Measurements from ENCODE around the gene HSD17B11. TPM values are rescaled to one million over a fixed set of nuclear protein-coding genes. Genes with fewer than 3 reads are reported as not detected.
"Not testable (repeated sequence)": the region's sequence is repeated elsewhere in the genome, so short reads cannot be mapped to it uniquely, and the experiment has no call there.

The HSD17B11 gene
- total RNA-seq, 1 donor from 2014 or later = 13.6 TPM

- ATAC-seq (no peak), DNase-seq (ENCODE audit: missing footprints) (no peak)
- intact Hi-C loops (cut with DNase I) = no loop called here
Measured at GRCh38 chr4:87409420-87409939, 18.5 kb upstream of the HSD17B11 start.

GRCh38 chr4:87406902-87407301, 15.9 kb upstream of the HSD17B11 start:
- DNase-seq (ENCODE audit: missing footprints); intact Hi-C loops (cut with DNase I); ATAC-seq: not testable (repeated sequence)

GRCh38 chr4:87406462-87406861, 15.5 kb upstream of the HSD17B11 start:
- intact Hi-C loops (cut with DNase I) = no loop called here
- DNase-seq (ENCODE audit: missing footprints) (no peak), ATAC-seq (no peak)

GRCh38 chr4:87405211-87405820, 14.3 kb upstream of the HSD17B11 start:
- ATAC-seq = no peak
- intact Hi-C loops (cut with DNase I) = no loop called here
- no peak for DNase-seq (ENCODE audit: missing footprints)

GRCh38 chr4:87403732-87404131, 12.7 kb upstream of the HSD17B11 start:
- DNase-seq (ENCODE audit: missing footprints); ATAC-seq; intact Hi-C loops (cut with DNase I): not testable (repeated sequence)

GRCh38 chr4:87399954-87400353, 9.0 kb upstream of the HSD17B11 start:
- intact Hi-C loops (cut with DNase I) = no loop called here
- no peak for ATAC-seq
- DNase-seq (ENCODE audit: missing footprints) = no peak

DNA sequence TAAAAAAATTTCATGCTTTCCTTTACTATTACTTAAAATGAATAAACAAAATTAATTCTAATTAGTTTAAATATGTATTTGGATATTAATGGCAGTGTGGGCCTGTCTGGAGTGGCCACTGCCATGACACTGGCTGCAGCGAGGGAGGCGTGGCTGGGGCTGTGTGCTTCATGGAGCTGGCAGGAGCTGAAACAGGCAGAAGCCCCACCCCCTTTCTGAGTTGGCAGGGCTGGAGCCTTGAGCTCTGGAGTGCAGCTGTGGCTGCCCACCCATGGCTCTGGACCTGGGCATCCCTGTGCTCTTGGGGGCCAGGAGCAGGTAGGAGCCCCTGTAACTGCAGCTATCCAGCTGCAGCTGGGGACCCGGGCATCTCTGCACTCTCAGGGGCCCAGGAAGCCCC, 8.2 kb upstream of the HSD17B11 start:
- intact Hi-C loops (cut with DNase I) = no loop called here
- ATAC-seq = no peak
- DNase-seq (ENCODE audit: missing footprints) = no peak

DNA sequence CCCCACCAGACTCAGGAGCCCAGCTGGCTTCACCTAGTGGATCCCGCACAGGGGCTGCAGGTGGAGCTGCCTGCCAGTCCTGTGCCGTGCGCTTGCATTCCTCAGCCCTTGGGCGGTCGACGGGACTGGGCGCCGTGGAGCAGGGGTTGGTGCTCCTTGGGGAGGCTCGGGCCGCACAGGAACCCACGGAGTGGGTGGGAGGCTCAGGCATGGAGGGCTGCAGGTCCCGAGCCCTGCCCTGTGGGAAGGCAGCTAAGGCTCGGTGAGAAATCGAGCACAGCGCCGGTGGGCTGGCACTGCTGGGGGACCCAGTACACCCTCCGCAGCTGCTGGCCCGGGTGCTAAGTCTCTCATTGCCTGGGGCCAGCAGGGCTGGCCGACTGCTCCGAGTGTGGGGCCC, 4.9 kb upstream of the HSD17B11 start:
- ATAC-seq; intact Hi-C loops (cut with DNase I); DNase-seq (ENCODE audit: missing footprints): not testable (repeated sequence)

- DNase-seq (ENCODE audit: missing footprints); intact Hi-C loops (cut with DNase I); ATAC-seq: not testable (repeated sequence)
Measured at GRCh38 chr4:87395073-87395472, 4.1 kb upstream of the HSD17B11 start.

DNA sequence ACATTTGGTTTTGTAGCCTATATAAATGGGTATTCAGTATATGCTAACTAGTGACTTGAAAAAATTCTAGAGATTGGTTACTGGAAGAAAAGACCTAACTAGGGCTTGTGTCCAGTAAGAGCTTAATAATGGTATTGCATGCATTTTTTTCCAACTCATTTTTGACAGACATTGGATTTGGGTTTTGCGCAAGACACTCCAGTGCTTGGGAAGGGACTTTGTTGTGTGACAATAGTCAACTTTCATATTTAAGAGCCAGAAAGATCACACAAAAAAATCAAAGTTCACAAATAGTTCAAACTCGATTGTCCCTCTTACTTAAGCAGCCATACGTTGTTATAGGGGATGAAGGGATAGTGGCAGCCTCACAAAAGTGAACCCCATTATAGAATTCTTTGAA, 1.2 kb upstream of the HSD17B11 start:
- intact Hi-C loops (cut with DNase I) = no loop called here
- DNase-seq (ENCODE audit: missing footprints) (no peak), ATAC-seq (no peak)

GRCh38 chr4:87391576-87392054, 627 bp upstream of the HSD17B11 start:
- DNase-seq (ENCODE audit: missing footprints) (no peak), ATAC-seq (peak; percentile 17)
- intact Hi-C loops (cut with DNase I) = loop anchor here (1.0 kb wide), 1 partner anchor 31 kb away; the partner anchor contains the start of gene NUDT9

GRCh38 chr4:87390551-87390890, 467 bp downstream of the HSD17B11 start:
- DNase-seq (ENCODE audit: missing footprints) (no peak), ATAC-seq (no peak)
- intact Hi-C loops (cut with DNase I) = no loop called here

DNA sequence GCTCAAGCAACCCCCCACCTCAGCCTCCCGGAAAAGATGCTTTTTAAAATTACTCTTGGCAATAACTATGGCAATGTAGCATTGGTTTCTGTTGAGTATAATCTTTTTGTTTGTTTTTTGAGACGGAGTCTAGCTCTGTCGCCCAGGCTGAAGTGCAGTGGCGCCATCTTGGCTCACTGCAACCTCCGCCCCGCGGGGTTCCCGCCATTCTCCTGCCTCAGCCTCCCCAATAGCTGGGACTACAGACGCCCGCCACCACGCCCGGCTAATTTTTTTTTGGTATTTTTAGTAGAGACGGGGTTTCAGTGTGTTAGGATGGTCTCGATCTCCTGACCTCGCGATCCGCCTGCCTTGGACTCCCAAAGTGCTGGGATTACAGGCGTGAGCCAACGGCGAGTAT, 933 bp downstream of the HSD17B11 start:
- ATAC-seq; DNase-seq (ENCODE audit: missing footprints); intact Hi-C loops (cut with DNase I): not testable (repeated sequence)

DNA sequence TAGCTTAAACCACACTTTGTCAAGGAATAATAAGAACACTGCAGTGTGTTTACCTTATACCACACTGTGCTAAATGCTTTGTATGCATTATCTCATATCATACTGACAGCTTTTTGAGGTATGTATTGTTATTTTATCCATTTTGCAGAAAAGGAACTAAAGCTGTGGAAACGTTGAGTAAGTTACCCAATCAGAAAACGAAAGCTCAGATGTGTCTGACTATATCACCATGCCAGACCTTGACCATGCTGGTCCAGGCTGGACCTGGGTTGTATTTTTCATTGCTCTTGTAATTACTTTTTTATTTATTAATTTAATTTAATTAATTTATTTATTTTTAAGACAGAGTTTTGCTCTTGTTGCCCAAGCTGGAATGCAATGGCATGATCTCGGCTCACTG, 2.1 kb downstream of the HSD17B11 start:
- DNase-seq (ENCODE audit: missing footprints) = no peak
- ATAC-seq = no peak
- intact Hi-C loops (cut with DNase I) = no loop called here

DNA sequence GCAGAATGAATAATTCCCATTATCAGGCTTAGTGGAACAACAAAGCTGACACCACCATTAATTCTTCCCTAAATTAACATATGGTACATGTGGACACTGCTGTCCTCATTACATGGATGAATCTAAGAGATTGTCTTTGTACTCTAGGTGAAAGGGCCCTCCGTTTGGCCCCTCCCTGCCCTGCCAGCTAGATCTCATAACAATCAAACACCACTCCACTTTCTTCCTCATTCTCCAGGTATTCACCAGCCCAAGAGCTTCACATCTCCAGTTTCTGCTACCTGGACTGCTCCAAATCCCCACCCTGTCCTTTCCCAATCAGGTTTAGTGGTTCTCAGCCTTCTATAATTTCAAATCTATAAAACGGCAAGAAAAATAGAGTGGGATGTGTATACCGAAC, 3.8 kb downstream of the HSD17B11 start:
- DNase-seq (ENCODE audit: missing footprints) = no peak
- intact Hi-C loops (cut with DNase I) = no loop called here
- ATAC-seq = no peak

DNA sequence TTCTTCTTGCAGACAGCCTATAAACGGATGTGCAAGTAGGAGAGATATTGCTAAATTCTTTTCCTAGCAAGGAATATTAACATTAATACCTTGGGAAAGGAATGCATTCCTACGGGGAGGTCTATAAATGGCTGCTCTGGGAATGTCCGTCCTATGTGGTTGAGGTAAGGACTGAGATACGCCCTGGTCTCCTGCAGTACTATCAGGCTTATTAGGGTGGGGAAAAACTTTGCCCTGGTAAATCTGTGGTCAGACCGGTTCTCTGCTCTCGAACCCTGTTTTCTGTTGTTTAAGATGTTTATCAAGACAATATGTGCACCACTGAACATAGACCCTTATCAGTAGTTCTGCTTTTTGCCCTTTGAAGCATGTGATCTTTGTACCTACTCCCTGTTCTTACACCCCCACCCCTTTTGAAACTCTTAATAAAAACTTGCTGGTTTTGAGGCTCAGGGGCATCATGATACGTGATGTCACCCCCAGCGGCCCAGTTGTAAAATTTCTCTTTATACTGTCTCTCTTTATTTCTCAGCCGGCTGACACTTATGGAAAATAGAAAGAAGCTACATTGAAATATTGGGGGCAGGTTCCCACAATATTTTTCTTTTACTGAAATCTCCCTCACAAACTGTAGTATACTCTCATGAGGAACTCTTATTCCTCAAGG, 6.4 kb downstream of the HSD17B11 start:
- intact Hi-C loops (cut with DNase I); ATAC-seq; DNase-seq (ENCODE audit: missing footprints): not testable (repeated sequence)

GRCh38 chr4:87382931-87383330, 8.1 kb downstream of the HSD17B11 start:
- intact Hi-C loops (cut with DNase I) = no loop called here
- DNase-seq (ENCODE audit: missing footprints) (no peak), ATAC-seq (no peak)

- intact Hi-C loops (cut with DNase I) = no loop called here
- ATAC-seq (no peak), DNase-seq (ENCODE audit: missing footprints) (no peak)
Measured at GRCh38 chr4:87382116-87382515, 8.9 kb downstream of the HSD17B11 start.

DNA sequence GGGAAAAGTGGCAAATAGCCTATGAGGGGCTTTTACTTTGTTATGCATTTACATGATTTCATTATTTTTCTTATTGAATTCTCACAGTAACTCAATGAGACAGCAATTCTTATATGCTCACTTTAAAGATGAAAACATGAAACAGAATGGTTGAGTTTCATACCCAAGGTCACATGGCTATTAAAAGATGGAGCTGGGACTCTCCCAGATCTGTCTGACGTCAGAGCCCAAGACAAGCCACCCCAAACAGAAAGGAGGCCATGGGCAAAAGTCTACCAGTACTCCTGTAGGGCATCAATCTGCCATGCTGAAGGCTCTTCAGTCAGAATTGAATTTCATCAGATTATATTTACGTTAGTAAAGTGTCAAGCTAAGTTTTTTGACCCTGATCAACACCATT, 13.2 kb downstream of the HSD17B11 start:
- DNase-seq (ENCODE audit: missing footprints) (no peak), ATAC-seq (no peak)
- intact Hi-C loops (cut with DNase I) = loop anchor here (5.0 to 10.0 kb wide), 3 partner anchors 167 to 837 kb away; no protein-coding TSS in a partner anchor

GRCh38 chr4:87375719-87376291, 15.2 kb downstream of the HSD17B11 start:
- no peak for DNase-seq (ENCODE audit: missing footprints)
- ATAC-seq = peak; percentile 78

More at GRCh38 chr4:87375719-87376291, 15.2 kb downstream of the HSD17B11 start:
- intact Hi-C loops (cut with DNase I) = loop anchor here (1.0 to 10.0 kb wide), 4 partner anchors 89 to 839 kb away; no protein-coding TSS in a partner anchor

All from Right ventricle myocardium inferior (tissue), 1 donor.